Large intestine (tissue), 3 donors: ENCODE results near the gene WDR74. TPM values are rescaled to one million over a fixed set of nuclear protein-coding genes. Genes with fewer than 3 reads are reported as not detected.
"Not testable (repeated sequence)": the region's sequence is repeated elsewhere in the genome, so short reads cannot be mapped to it uniquely, and the experiment has no call there.

Experiments
- DNase-seq, 2 donors: peaks; one replicate each; pipeline versions ENCODE4 v3.0.0 to v3.0.0-alpha.2; 2013
- H3K27ac ChIP-seq: one replicate; pipeline ENCODE4 v1.5.1; 2013; ENCODE audit warnings: low read length
- H3K27me3 ChIP-seq: 2 replicates; pipeline ENCODE4 v1.6.1; 2013; ENCODE audit warnings: low read length; ENCODE audit not compliant: control insufficient read depth, insufficient read depth
- H3K36me3 ChIP-seq: 2 replicates; pipeline ENCODE4 v1.6.1; 2013; ENCODE audit warnings: low read length; ENCODE audit not compliant: control insufficient read depth, insufficient read depth
- H3K4me1 ChIP-seq: one replicate; pipeline ENCODE4 v1.6.1; 2013; ENCODE audit warnings: low read length; ENCODE audit not compliant: control insufficient read depth, insufficient read depth
- H3K4me3 ChIP-seq: one replicate; pipeline ENCODE4 v1.5.1; 2013; ENCODE audit warnings: low read length
- H3K9me3 ChIP-seq: one replicate; pipeline ENCODE4 v1.6.1; 2013; ENCODE audit warnings: mild to moderate bottlenecking, low read depth, low read length, moderate library complexity; ENCODE audit not compliant: control insufficient read depth
- WGBS: methylation state at CpG from one replicate; pipeline ENCODE4 v1.1.5; 2013; ENCODE audit warnings: low lambda C conversion rate; ENCODE audit not compliant: insufficient coverage; 5-methylcytosine and 5-hydroxymethylcytosine counted together
- polyA plus RNA-seq: library from polyadenylated mRNA; unstranded; fragments of 120-200 nt; gene quantifications from one replicate; pipeline ENCODE4 v1.2.1, GENCODE V29; 2013

WDR74 gene
- polyA plus RNA-seq, 1 donor: 38.4 TPM

- Histone ChIP-seq H3K27ac (no peak overlapping the region), H3K9me3 (no peaks in the 10 kb centered on the region), H3K36me3 (no peaks in the 10 kb centered on the region), H3K4me1 (no peaks in the 10 kb centered on the region), H3K4me3 (no peak overlapping the region), H3K27me3 (no peaks in the 10 kb centered on the region)
- DNase-seq: no peak
- WGBS: no CpG with 5 or more reads among the region's 5 CpGs
These were observed 21.6 kb upstream of the WDR74 start for GRCh38 chr11:62860835-62861563.

- H3K4me3 ChIP-seq, H3K27me3 ChIP-seq, H3K27ac ChIP-seq, DNase-seq, H3K36me3 ChIP-seq, H3K4me1 ChIP-seq, H3K9me3 ChIP-seq: not testable (repeated sequence)
- no CpG with 5 or more reads among the region's 8 CpGs for WGBS
These were observed 19.9 kb upstream of the WDR74 start for GRCh38 chr11:62859281-62859703.

GRCh38 chr11:62858201-62858600 lies 18.8 kb upstream of the WDR74 start:
- H3K4me3 ChIP-seq: no peak overlapping the region
- H3K36me3 ChIP-seq: peaks cover 11% of the 10 kb centered on the region
- no peak for DNase-seq
- H3K9me3 ChIP-seq: no peaks in the 10 kb centered on the region
- peaks cover 11% of the 10 kb centered on the region for H3K4me1 ChIP-seq
- H3K27me3 ChIP-seq: no peaks in the 10 kb centered on the region
- no CpG with 5 or more reads among the region's 7 CpGs for WGBS
- H3K27ac ChIP-seq: no peak overlapping the region

- Histone ChIP-seq H3K27me3 (no peaks in the 10 kb centered on the region), H3K9me3 (no peaks in the 10 kb centered on the region), H3K36me3 (peaks cover 17% of the 10 kb centered on the region), H3K27ac (no peak overlapping the region), H3K4me3 (no peak overlapping the region), H3K4me1 (peaks cover 13% of the 10 kb centered on the region)
- no CpG with 5 or more reads among the region's 2 CpGs for WGBS
- no peak for DNase-seq
These were observed 18.2 kb upstream of the WDR74 start for GRCh38 chr11:62857541-62857982.

GRCh38 chr11:62856333-62856895 lies 17.0 kb upstream of the WDR74 start:
- Histone ChIP-seq H3K9me3 (no peaks in the 10 kb centered on the region), H3K4me1 (peaks cover 13% of the 10 kb centered on the region), H3K27me3 (no peaks in the 10 kb centered on the region), H3K4me3 (peak overlapping the region; percentile 92), H3K36me3 (peaks cover 26% of the 10 kb centered on the region), H3K27ac (peak overlapping the region; percentile 49)
- 0% methylated on average over 1 of the region's 20 CpGs for WGBS
- no peak for DNase-seq

- Histone ChIP-seq H3K9me3 (no peaks in the 10 kb centered on the region), H3K27me3 (no peaks in the 10 kb centered on the region), H3K4me1 (peaks cover 13% of the 10 kb centered on the region), H3K36me3 (peaks cover 26% of the 10 kb centered on the region), H3K4me3 (peak overlapping the region; percentile 92), H3K27ac (peak overlapping the region; percentile 49)
- WGBS: 0% methylated on average over 1 of the region's 54 CpGs
- peak; percentile 98 to 99 for DNase-seq
These were observed 16.4 kb upstream of the WDR74 start for GRCh38 chr11:62855571-62856332.

GRCh38 chr11:62854825-62855570 lies 15.6 kb upstream of the WDR74 start:
- peaks cover 13% of the 10 kb centered on the region for H3K4me1 ChIP-seq
- no peaks in the 10 kb centered on the region for H3K9me3 ChIP-seq
- no CpG with 5 or more reads among the region's 15 CpGs for WGBS
- peak overlapping the region; percentile 92 for H3K4me3 ChIP-seq
- peaks cover 26% of the 10 kb centered on the region for H3K36me3 ChIP-seq
- no peaks in the 10 kb centered on the region for H3K27me3 ChIP-seq
- H3K27ac ChIP-seq: peak overlapping the region; percentile 42
- no peak for DNase-seq

GRCh38 chr11:62854013-62854824 lies 14.8 kb upstream of the WDR74 start:
- H3K4me1 ChIP-seq: peaks cover 13% of the 10 kb centered on the region

GRCh38 chr11:62853279-62853965 lies 14.0 kb upstream of the WDR74 start:
- Histone ChIP-seq H3K36me3 (peaks cover 26% of the 10 kb centered on the region), H3K27me3 (no peaks in the 10 kb centered on the region), H3K27ac (no peak overlapping the region), H3K4me3 (peak overlapping the region; percentile 92), H3K9me3 (no peaks in the 10 kb centered on the region), H3K4me1 (peaks cover 13% of the 10 kb centered on the region)
- 20% methylated on average over 2 of the region's 7 CpGs for WGBS
- no peak for DNase-seq

More at GRCh38 chr11:62854013-62854824, 14.8 kb upstream of the WDR74 start:
- no peak for DNase-seq
- H3K27ac ChIP-seq: no peak overlapping the region
- H3K9me3 ChIP-seq: no peaks in the 10 kb centered on the region
- H3K36me3 ChIP-seq: peaks cover 26% of the 10 kb centered on the region
- no peaks in the 10 kb centered on the region for H3K27me3 ChIP-seq
- H3K4me3 ChIP-seq: peak overlapping the region; percentile 92
- WGBS: no CpG with 5 or more reads among the region's 8 CpGs
